Left lung (tissue), 10 donors: ENCODE results near the gene ZNRF1. TPM values are rescaled to one million over a fixed set of nuclear protein-coding genes. Genes with fewer than 3 reads are reported as not detected.
"Not testable (repeated sequence)": the region's sequence is repeated elsewhere in the genome, so short reads cannot be mapped to it uniquely, and the experiment has no call there.

ENCODE experiments used
- ATAC-seq: fragments of 200-7000 bp; cut with Tn5 transposase; one replicate; pipeline ENCODE4 v1.9.1; 2020; ENCODE audit warnings: moderate library complexity
- DNase-seq, 4 donors: peaks; one replicate each; pipeline ENCODE4 v3.0.0-alpha.2; 2013 to 2020
- H3K27ac ChIP-seq, 2 donors: fragments of 200-600 bp; sonication (generic) in 1 of 2; one replicate each; pipeline versions ENCODE4 v1.5.0 to v1.8.0; 2020 to 2021
- H3K27me3 ChIP-seq, 2 donors: fragments of 200-600 bp; sonication (generic) in 1 of 2; one replicate each; pipeline versions ENCODE4 v1.5.0 to v1.8.0; 2020 to 2021
- H3K36me3 ChIP-seq, 2 donors: fragments of 200-600 bp; sonication (generic) in 1 of 2; one replicate each; pipeline versions ENCODE4 v1.5.0 to v1.8.0; 2020 to 2021
- H3K4me1 ChIP-seq, 2 donors: fragments of 200-600 bp; one replicate each; pipeline ENCODE4 v1.8.0; 2021
- H3K4me3 ChIP-seq, 2 donors: fragments of 200-600 bp; sonication (generic) in 1 of 2; one replicate each; pipeline versions ENCODE4 v1.5.0 to v1.8.0; 2020 to 2021; ENCODE audit warnings: mild to moderate bottlenecking in 1 of 2
- H3K9me3 ChIP-seq, 2 donors: fragments of 200-600 bp; sonication (generic) in 1 of 2; one replicate each; pipeline versions ENCODE4 v1.5.0 to v1.8.0; 2020 to 2021
- intact Hi-C, 2 donors: fragments of 100-400 bp; cut with DNase I; formaldehyde crosslinking; loops; one replicate each; pipeline versions ENCODE4 v1.11.2 to v1.14.2; 2022
- polyA plus RNA-seq, 6 donors: library from polyadenylated mRNA; unstranded; fragments of 120-200 nt; gene quantifications; one replicate each; pipeline ENCODE4 v1.2.1, GENCODE V29; 2013; ENCODE audit not compliant: insufficient read length in 6 of 6
- total RNA-seq, 2 donors: library from RNA; stranded (reverse); fragmentation: NEBNext Ultra II Directional; extraction: Animal tissue kit (Norgen Biotek cat#: 25700); gene quantifications; one replicate each; pipeline ENCODE4 v1.2.1, GENCODE V29; 2021
- TF ChIP-seq, protein P1 (sequence below), 2 donors: fragments of 200-600 bp; sonication (generic) in 1 of 2; IDR thresholded peaks; one replicate each; pipeline versions ENCODE4 v1.5.0 to v1.8.0; 2021; ENCODE audit warnings: antibody characterized with exemption in 2 of 2
- donor health status: DM: no; HTN: yes; CAD: no.
- donor health status: DM: no; HTN: no; CAD: no.

The ZNRF1 gene
- total and polyA plus RNA-seq, 8 donors, result 24.3 to 60.8 (median 46.5) TPM

- ATAC-seq, result no peak
- TF ChIP-seq, protein P1, sequence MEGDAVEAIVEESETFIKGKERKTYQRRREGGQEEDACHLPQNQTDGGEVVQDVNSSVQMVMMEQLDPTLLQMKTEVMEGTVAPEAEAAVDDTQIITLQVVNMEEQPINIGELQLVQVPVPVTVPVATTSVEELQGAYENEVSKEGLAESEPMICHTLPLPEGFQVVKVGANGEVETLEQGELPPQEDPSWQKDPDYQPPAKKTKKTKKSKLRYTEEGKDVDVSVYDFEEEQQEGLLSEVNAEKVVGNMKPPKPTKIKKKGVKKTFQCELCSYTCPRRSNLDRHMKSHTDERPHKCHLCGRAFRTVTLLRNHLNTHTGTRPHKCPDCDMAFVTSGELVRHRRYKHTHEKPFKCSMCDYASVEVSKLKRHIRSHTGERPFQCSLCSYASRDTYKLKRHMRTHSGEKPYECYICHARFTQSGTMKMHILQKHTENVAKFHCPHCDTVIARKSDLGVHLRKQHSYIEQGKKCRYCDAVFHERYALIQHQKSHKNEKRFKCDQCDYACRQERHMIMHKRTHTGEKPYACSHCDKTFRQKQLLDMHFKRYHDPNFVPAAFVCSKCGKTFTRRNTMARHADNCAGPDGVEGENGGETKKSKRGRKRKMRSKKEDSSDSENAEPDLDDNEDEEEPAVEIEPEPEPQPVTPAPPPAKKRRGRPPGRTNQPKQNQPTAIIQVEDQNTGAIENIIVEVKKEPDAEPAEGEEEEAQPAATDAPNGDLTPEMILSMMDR (IDR thresholded peaks at IDR 0.05), result no peak
- intact Hi-C loops, result loop anchor here in 1 of 2 donors (10.0 kb wide), 1 partner anchor 99 kb away; no protein-coding TSS in a partner anchor
- no peak overlapping the region for H3K27ac ChIP-seq
- no peak overlapping the region for H3K4me3 ChIP-seq
- H3K36me3 ChIP-seq, result no peaks in the 10 kb centered on the region
- peaks cover 0 to under 1% of the 10 kb centered on the region in 2 donors for H3K27me3 ChIP-seq
- DNase-seq, result no peak
- no peaks in the 10 kb centered on the region for H3K9me3 ChIP-seq
- peaks cover 6 to 51% of the 10 kb centered on the region in 2 donors for H3K4me1 ChIP-seq
Observed at GRCh38 chr16:75005697-75006096, 6.9 kb downstream of the ZNRF1 start.

- H3K4me1 ChIP-seq, result peaks cover 16 to 51% of the 10 kb centered on the region in 2 donors
- no peak overlapping the region for H3K27ac ChIP-seq
- H3K9me3 ChIP-seq, result no peaks in the 10 kb centered on the region
- H3K36me3 ChIP-seq, result no peaks in the 10 kb centered on the region
- no peaks in the 10 kb centered on the region for H3K27me3 ChIP-seq
- ATAC-seq, result peak; percentile 66
- H3K4me3 ChIP-seq, result no peak overlapping the region
- TF ChIP-seq, protein P1 (IDR thresholded peaks at IDR 0.05), result no peak
- no peak for DNase-seq
- intact Hi-C loops, result loop anchor here in 1 of 2 donors (10.0 kb wide), 1 partner anchor 97 kb away; no protein-coding TSS in a partner anchor
Observed at GRCh38 chr16:75007443-75007842, 8.6 kb downstream of the ZNRF1 start.

DNA sequence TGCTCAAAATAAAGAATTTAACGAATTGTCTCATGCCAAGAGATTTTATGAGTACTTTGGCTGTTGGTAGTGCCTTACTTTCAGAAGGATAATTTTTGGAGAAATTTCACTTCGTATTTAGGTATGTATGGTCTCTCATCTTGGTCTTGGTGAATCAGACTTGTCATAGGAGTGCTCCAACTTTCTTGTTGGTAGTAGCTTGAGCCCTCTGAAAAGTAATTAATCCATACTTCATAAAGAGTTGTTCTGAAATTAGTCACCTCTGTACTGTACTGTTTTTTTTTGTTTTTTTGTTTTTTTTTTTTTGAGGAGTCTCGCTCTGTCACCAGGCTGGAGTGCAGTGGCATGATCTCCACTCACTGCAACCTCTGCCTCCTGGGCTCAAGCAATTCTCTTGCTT, 11.6 kb downstream of the ZNRF1 start:
- Histone ChIP-seq H3K27ac (no peak overlapping the region), H3K4me3 (no peak overlapping the region), H3K4me1 (peaks cover 16 to 58% of the 10 kb centered on the region in 2 donors), H3K27me3 (no peaks in the 10 kb centered on the region), H3K36me3 (no peaks in the 10 kb centered on the region), H3K9me3 (no peaks in the 10 kb centered on the region)
- no peak for DNase-seq
- intact Hi-C loops, result no loop called here
- TF ChIP-seq, protein P1 (IDR thresholded peaks at IDR 0.05), result no peak
- ATAC-seq, result no peak

DNA sequence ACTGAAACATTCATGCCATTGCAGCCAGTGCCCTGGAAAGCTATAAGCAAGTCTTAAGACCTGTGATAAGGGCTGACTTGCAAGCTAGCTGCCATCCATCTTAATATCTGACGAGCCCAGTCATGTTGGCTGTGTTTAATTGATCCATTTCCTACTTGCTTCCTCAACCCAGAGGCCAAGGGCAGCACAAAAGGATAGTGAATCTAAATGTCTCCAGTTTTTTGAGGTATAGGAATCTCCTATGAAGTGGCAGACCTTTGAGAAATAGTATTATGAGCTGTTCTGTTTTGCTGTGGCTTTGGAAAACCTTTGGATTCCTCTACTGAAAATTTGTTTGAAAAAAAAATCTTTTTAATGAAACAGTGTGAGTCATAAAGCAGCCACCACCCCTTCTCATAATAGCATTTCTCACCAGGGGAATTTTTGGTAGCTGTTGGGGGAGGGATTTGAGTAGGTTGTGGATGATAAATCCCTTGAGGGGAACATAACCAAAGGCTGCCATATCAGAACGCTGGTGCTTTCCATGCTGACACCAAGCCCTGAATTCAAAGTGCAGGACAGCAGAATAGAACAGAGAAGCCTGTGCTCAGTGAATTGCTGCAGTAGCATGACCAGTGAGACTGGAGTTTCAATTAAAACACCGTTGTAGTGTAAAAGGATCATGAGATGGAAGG, 12.9 kb downstream of the ZNRF1 start:
- Histone ChIP-seq H3K4me1 (peaks cover 15 to 58% of the 10 kb centered on the region in 2 donors), H3K27ac (peak overlapping the region; percentile 80 to 86), H3K9me3 (no peaks in the 10 kb centered on the region), H3K27me3 (no peaks in the 10 kb centered on the region), H3K36me3 (no peaks in the 10 kb centered on the region), H3K4me3 (no peak overlapping the region)
- intact Hi-C loops, result no loop called here
- ATAC-seq (peak; percentile 88), DNase-seq (no peak)
- TF ChIP-seq, protein P1 (IDR thresholded peaks at IDR 0.05), result no peak

DNA sequence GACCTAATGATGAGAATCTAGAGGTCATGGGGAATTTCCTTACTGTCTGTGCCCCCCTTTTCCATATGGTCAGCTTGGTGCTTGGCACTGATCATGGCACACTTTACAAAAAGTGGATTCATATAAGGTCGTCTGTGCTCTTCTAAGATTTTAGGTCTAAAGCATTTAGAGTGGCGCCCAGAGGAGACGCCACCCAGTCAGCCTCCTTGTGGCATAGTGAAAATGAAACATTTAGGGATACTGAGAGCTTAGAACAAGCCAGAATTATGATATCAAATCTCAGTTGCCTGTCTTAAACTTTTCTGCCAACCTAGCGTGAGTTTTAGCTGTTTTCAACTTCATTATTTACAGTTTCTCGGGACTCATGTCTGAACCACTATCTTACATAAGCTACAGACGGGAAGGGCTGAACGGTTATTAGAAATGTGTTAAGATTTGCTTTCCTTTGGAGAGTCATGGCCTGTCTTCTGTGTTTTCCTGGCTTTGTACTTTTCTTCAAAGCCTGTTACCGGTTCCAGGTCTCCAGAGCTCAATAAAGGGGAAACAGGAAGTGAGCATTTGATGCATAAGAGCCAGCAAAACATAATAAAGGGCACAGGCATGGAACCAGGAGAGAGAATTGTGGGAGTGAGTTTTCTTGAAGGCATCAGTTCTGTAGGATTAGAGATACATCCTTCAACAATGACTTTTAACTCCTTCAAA, 13.7 kb downstream of the ZNRF1 start:
- TF ChIP-seq, protein P1 (IDR thresholded peaks at IDR 0.05), result no peak
- peaks cover 13 to 57% of the 10 kb centered on the region in 2 donors for H3K4me1 ChIP-seq
- DNase-seq (no peak), ATAC-seq (peak; percentile 34)
- no peaks in the 10 kb centered on the region for H3K9me3 ChIP-seq
- intact Hi-C loops, result no loop called here
- no peaks in the 10 kb centered on the region for H3K36me3 ChIP-seq
- no peaks in the 10 kb centered on the region for H3K27me3 ChIP-seq
- H3K4me3 ChIP-seq, result no peak overlapping the region
- peak overlapping the region; percentile 80 to 86 for H3K27ac ChIP-seq

DNA sequence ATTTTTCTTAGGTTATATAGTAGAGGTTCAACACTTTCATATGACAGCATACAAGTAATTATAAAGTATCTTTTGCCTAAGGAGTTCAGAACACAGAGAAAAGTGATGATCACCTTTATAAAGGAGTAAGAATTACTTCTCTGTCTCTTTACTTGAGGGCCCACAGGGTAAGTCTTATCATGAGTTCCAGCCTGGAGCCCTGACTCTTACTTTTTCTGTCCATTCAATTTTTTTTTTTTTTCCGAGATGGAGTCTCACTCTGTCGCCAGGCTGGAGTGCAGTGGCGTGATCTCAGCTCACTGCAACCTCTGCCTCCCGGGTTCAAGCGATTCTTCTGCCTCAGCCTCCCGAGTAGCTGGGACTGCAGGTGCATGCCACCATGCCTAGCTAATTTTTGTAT, 14.3 kb downstream of the ZNRF1 start:
- Histone ChIP-seq H3K4me1 (peaks cover 13 to 58% of the 10 kb centered on the region in 2 donors), H3K27ac (peak overlapping the region; percentile 80 to 86)
- H3K9me3 ChIP-seq, H3K27me3 ChIP-seq, ATAC-seq, H3K4me3 ChIP-seq, H3K36me3 ChIP-seq, DNase-seq, intact Hi-C loops: not testable (repeated sequence)
